ENCODE measurements around the gene KDM5C.

GRCh38 chrX:53190363-53190960, 34.5 kb downstream of the KDM5C start:
- TF ChIP-seq CTCF (IDR thresholded peaks at IDR 0.05; ENCODE audit: poor library complexity, severe bottlenecking) (no peak), EP300 (conservative IDR thresholded peaks at IDR 0.05; ENCODE audit: poor library complexity, severe bottlenecking) (no peak), EZH2 (IDR thresholded peaks at IDR 0.05; ENCODE audit: borderline replicate concordance, insufficient read depth, low read length, poor library complexity, severe bottlenecking) (no peak), REST (IDR thresholded peaks at IDR 0.05; ENCODE audit: borderline replicate concordance) (no peak)

Data from neural cell (in vitro differentiated cells).